Gastrocnemius medialis (tissue), 4 donors: ENCODE measurements around the gene SULF2. TPM values are rescaled to one million over a fixed set of nuclear protein-coding genes. Genes with fewer than 3 reads are reported as not detected.

Source experiments
- ATAC-seq, 2 donors: fragments of 150-250 bp; one replicate each; pipeline ENCODE4 v1.9.1; 2016
- DNase-seq, 2 donors: peaks; one replicate each; pipeline ENCODE4 v3.0.0-alpha.2; 2019
- H3K27ac ChIP-seq, 4 donors: fragments of 200-600 bp; sonication (generic); 1 replicate in 1 of 4; 2 replicates in 3 of 4; pipeline ENCODE4 v1.5.1; 2016 to 2018; ENCODE audit warnings: mild to moderate bottlenecking in 2 of 4, moderate library complexity in 1 of 4
- H3K27me3 ChIP-seq, 3 donors: fragments of 200-600 bp; sonication (generic) in 2 of 3; 1 replicate in 1 of 3; 2 replicates in 2 of 3; pipeline versions ENCODE4 v1.5.1 to v1.6.0; 2016 to 2019; ENCODE audit warnings: mild to moderate bottlenecking in 1 of 3, moderate library complexity in 1 of 3
- H3K36me3 ChIP-seq, 2 donors: fragments of 200-600 bp; sonication (generic) in 1 of 2; one replicate each; pipeline ENCODE4 v1.5.1; 2017 to 2018
- H3K4me1 ChIP-seq, 2 donors: fragments of 200-600 bp; sonication (generic) in 1 of 2; one replicate each; pipeline ENCODE4 v1.5.1; 2016 to 2017; ENCODE audit warnings: mild to moderate bottlenecking in 2 of 2
- H3K4me3 ChIP-seq, 4 donors: fragments of 200-600 bp; sonication (generic) in 3 of 4; 1 replicate in 1 of 4; 2 replicates in 3 of 4; pipeline ENCODE4 v1.5.1; 2016 to 2019; ENCODE audit warnings: mild to moderate bottlenecking in 2 of 4
- H3K9me3 ChIP-seq, 3 donors: fragments of 200-600 bp; sonication (generic) in 2 of 3; 1 replicate in 1 of 3; 2 replicates in 2 of 3; pipeline ENCODE4 v1.5.1; 2016 to 2019
- POLR2A ChIP-seq, 2 donors: fragments of 450-650 bp; IDR thresholded peaks; one replicate each; pipeline ENCODE4 v1.6.1; 2017; ENCODE audit warnings: antibody characterized with exemption in 2 of 2, mild to moderate bottlenecking in 2 of 2, moderate library complexity in 2 of 2
- in situ Hi-C, 4 donors: fragments of 200-750 bp; cut with MboI; loops; one replicate each; pipeline versions ENCODE4 v1.15.0 to v1.8.0; 2017; ENCODE audit warnings: low sequenced_read_pairs in 4 of 4
- intact Hi-C: fragments of 100-400 bp; cut with DNase I; formaldehyde crosslinking; loops from one replicate; pipeline ENCODE4 v1.15.1; 2023; ENCODE audit warnings: low total_unique reads
- total RNA-seq, 4 donors: library from RNA; depleted of rRNA; stranded (reverse); fragments of >200 nt; gene quantifications; one replicate each; pipeline versions ENCODE4 v1.1.0 to v1.2.3, GENCODE V29; 2016
- TF ChIP-seq, protein P1 (sequence below), 5 experiments: fragments of 450-650 bp in 3 of 5; fragments of 200-600 bp in 2 of 5; sonication (generic) in 2 of 5; IDR thresholded peaks in 4 of 5; conservative IDR thresholded peaks in 1 of 5; 1 replicate in 4 of 5; 2 replicates in 1 of 5; pipeline ENCODE4 v1.5.1; 2016 to 2019; ENCODE audit warnings: antibody characterized with exemption in 5 of 5, mild to moderate bottlenecking in 3 of 5, moderate library complexity in 3 of 5

Gene SULF2
- total RNA-seq, 4 donors from 2014 or later = 9.8 to 18.8 (median 16.8) TPM

DNA sequence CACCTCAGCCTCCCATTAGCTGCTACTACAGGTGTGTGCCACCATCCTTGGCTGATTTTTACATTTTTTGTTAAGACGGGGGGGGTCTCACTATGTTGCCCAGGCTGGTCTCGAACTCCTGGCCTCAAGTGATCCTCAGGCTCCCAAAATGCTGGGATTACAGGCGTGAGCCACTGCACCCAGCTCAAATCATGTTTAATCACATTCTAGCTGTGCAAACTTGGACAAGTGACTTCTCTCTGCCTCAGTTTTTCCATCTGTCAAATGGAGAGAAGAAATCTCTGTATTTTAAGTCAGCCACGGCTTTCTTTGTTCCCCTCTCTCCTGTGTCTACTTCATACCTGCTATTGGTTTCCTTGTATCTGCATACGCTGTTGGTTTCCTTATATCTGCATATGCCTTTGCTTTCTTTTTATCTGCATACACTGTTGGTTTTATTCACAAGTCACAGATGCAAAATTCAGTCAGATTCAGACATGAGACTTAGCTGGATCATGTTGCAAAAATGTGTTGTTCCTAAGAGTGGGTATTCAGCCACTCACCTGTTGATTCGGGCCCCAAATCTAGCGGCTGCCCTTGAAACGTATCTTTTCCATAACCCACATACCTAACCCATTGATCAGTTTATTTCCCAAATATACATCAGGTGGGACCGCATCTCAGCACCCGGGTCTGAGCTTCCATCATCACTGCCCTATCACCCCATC lies 30.2 kb downstream of the SULF2 start:
- no peaks in the 10 kb centered on the region for H3K36me3 ChIP-seq
- intact Hi-C loops = no loop called here
- DNase-seq (no peak), ATAC-seq (no peak)
- peaks cover 0 to 5% (median 0%) of the 10 kb centered on the region in 3 donors for H3K27me3 ChIP-seq
- H3K27ac ChIP-seq = no peak overlapping the region
- no peaks in the 10 kb centered on the region for H3K9me3 ChIP-seq
- H3K4me1 ChIP-seq = no peaks in the 10 kb centered on the region
- no peak overlapping the region for H3K4me3 ChIP-seq
- TF ChIP-seq, protein P1, sequence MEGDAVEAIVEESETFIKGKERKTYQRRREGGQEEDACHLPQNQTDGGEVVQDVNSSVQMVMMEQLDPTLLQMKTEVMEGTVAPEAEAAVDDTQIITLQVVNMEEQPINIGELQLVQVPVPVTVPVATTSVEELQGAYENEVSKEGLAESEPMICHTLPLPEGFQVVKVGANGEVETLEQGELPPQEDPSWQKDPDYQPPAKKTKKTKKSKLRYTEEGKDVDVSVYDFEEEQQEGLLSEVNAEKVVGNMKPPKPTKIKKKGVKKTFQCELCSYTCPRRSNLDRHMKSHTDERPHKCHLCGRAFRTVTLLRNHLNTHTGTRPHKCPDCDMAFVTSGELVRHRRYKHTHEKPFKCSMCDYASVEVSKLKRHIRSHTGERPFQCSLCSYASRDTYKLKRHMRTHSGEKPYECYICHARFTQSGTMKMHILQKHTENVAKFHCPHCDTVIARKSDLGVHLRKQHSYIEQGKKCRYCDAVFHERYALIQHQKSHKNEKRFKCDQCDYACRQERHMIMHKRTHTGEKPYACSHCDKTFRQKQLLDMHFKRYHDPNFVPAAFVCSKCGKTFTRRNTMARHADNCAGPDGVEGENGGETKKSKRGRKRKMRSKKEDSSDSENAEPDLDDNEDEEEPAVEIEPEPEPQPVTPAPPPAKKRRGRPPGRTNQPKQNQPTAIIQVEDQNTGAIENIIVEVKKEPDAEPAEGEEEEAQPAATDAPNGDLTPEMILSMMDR (IDR thresholded peaks at IDR 0.05 in 4 of 5, conservative IDR thresholded peaks at IDR 0.05 in 1 of 5) = no peak
- no peak for TF ChIP-seq POLR2A (IDR thresholded peaks at IDR 0.05)
- in situ Hi-C loops = no loop called here

DNA sequence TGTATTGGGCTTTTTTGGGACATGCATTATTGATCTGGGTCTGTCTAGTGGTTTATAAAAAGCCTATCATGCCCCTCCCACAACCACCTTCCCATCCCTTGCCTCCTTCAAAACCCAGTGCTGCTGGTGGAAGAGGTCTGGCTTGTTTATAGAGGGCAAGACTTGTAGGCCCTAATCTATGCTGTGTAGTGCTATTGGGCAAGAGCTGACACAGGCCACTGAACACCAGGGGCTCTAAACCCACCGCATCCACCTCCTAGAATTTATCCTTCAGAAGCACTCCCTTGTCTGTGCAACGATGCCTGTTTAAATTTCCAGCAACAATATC lies 30.9 kb downstream of the SULF2 start:
- DNase-seq = no peak
- no peaks in the 10 kb centered on the region for H3K36me3 ChIP-seq
- H3K27me3 ChIP-seq = peaks cover 0 to 5% (median 0%) of the 10 kb centered on the region in 3 donors
- no peak overlapping the region for H3K4me3 ChIP-seq
- TF ChIP-seq POLR2A (IDR thresholded peaks at IDR 0.05) = no peak
- TF ChIP-seq, protein P1 (IDR thresholded peaks at IDR 0.05 in 4 of 5, conservative IDR thresholded peaks at IDR 0.05 in 1 of 5) = no peak
- H3K27ac ChIP-seq = no peak overlapping the region
- no peaks in the 10 kb centered on the region for H3K9me3 ChIP-seq
- peaks cover 0 to 5% of the 10 kb centered on the region in 2 donors for H3K4me1 ChIP-seq
- in situ Hi-C loops = no loop called here
- intact Hi-C loops = no loop called here
- no peak for ATAC-seq

DNA sequence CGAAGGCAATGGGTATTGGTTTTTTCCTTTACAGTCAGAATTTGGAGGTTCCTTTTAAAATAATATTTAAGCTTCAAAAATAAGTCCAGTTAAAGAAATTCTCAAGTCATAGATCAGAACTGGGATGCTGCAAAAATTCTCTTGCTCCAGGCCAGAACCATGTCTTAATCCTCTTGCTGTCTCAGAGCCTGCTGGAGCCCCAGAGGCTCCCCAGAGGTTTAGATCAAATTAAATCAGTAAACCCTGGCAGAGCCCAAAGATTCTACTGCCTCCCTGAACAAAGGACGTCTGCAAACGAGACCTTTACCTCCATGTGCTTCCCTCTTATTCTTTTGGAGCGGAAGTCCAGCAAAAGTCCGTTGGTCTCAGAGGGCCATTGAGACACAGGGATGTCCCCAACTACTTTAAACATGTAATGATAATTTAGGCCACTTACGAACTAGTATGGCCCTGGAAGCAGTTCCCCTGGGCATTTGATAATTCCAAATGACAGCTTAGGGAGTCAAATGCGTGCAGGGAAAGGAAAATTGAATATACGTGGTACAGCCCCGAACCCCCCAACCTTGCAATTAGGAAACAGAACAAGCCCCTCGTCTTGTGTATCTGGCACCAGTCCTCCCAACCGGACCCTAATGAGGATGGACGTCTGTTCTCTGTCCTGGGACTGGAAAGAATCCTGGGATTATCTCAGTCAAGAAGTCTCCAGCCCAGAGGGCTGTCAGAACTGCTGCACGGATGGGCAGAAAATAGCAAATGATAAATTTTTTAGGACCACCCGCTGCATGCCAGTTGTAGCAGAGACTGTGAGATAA lies 31.5 kb downstream of the SULF2 start:
- H3K4me1 ChIP-seq = peaks cover 0 to 10% of the 10 kb centered on the region in 2 donors
- peaks cover 0 to 5% (median 0%) of the 10 kb centered on the region in 3 donors for H3K27me3 ChIP-seq
- no peak overlapping the region for H3K27ac ChIP-seq
- no peak overlapping the region for H3K4me3 ChIP-seq
- H3K36me3 ChIP-seq = no peaks in the 10 kb centered on the region
- intact Hi-C loops = no loop called here
- ATAC-seq (no peak), DNase-seq (no peak)
- in situ Hi-C loops = no loop called here
- TF ChIP-seq, protein P1 (IDR thresholded peaks at IDR 0.05 in 4 of 5, conservative IDR thresholded peaks at IDR 0.05 in 1 of 5) = no peak
- TF ChIP-seq POLR2A (IDR thresholded peaks at IDR 0.05) = no peak
- no peaks in the 10 kb centered on the region for H3K9me3 ChIP-seq

DNA sequence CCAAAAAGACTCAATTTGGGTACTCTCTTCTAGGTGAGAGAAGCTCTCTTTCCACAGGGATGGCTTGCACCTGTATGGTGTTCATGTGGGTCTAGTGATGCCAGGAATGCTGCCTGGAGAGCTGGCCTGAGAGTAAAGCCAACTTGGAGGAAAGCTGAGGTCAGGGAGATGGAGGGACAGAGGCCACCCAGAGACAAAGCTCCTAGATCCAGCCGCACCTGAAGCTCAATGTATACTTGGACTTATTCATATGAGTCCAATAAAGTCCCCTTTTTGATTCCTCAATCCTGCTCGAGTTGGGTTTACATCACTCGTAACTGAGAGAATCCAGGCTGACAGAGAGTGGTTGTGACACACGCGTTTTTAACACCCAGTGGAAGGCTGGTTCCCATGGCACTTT lies 33.8 kb downstream of the SULF2 start:
- in situ Hi-C loops (no loop called here), intact Hi-C loops (no loop called here)
- no peaks in the 10 kb centered on the region for H3K36me3 ChIP-seq
- H3K27me3 ChIP-seq = peaks cover 0 to 2% (median 0%) of the 10 kb centered on the region in 3 donors
- ATAC-seq (no peak), DNase-seq (no peak)
- no peak overlapping the region for H3K4me3 ChIP-seq
- TF ChIP-seq POLR2A (IDR thresholded peaks at IDR 0.05) = no peak
- TF ChIP-seq, protein P1 (IDR thresholded peaks at IDR 0.05 in 4 of 5, conservative IDR thresholded peaks at IDR 0.05 in 1 of 5) = no peak
- H3K4me1 ChIP-seq = peaks cover 0 to 10% of the 10 kb centered on the region in 2 donors
- no peak overlapping the region for H3K27ac ChIP-seq
- no peaks in the 10 kb centered on the region for H3K9me3 ChIP-seq
